K562 (cell line): ENCODE results near the gene CALU. TPM values are rescaled to one million over a fixed set of nuclear protein-coding genes. Genes with fewer than 3 reads are reported as not detected.

Experiments used
- DPF2 ChIP-seq: fragments of 450-650 bp; IDR thresholded peaks from 2 replicates; pipeline ENCODE4 v1.6.1; 2016
- E2F8 ChIP-seq: fragments of 450-650 bp; IDR thresholded peaks from 2 replicates; pipeline ENCODE4 v1.7.1; 2018; ENCODE audit warnings: mild to moderate bottlenecking, low read depth; ENCODE audit not compliant: partially characterized antibody
- GTF3C2 ChIP-seq: IDR thresholded peaks from 3 replicates; pipeline ENCODE4 v1.6.1; 2011; ENCODE audit warnings: borderline replicate concordance, mild to moderate bottlenecking, moderate library complexity; ENCODE audit not compliant: insufficient read length; ENCODE audit errors: extremely low read depth
- NFIC ChIP-seq: fragments of 450-650 bp; IDR thresholded peaks from 2 replicates; pipeline ENCODE4 v1.6.1; 2017; ENCODE audit warnings: mild to moderate bottlenecking, inconsistent platforms
- NR2C2 ChIP-seq, 2 experiments: fragments of 200-800 bp in 1 of 2; sonication (Bioruptor generic) in 1 of 2; sonication (generic) in 1 of 2; formaldehyde crosslinking in 1 of 2; IDR thresholded peaks; 2 replicates each; pipeline versions ENCODE4 v1.6.1 to v1.8.0; 2016 to 2022; ENCODE audit warnings: mild to moderate bottlenecking in 1 of 2, missing compliant biosample characterization in 1 of 2, missing genetic modification characterization in 1 of 2, missing genetic modification reagents in 1 of 2
- polyA plus RNA-seq, 8 experiments: library from polyadenylated mRNA; depleted of rRNA in 4 of 8; stranded (reverse) in 5 of 8; unstranded in 3 of 8; fragments of >200 nt; fragmentation: Nextera tagmentation in 2 of 8; fragmentation: Illumina TruSeq in 1 of 8; extraction: Ambion mirVana in 2 of 8; extraction: Trizol in 1 of 8; gene quantifications; 2 replicates each; pipeline versions ENCODE4 v1.2.1 to v1.2.3, GENCODE V29; 2011 to 2014; ENCODE audit warnings: inconsistent platforms in 1 of 8, missing spikeins in 1 of 8
- total RNA-seq, 7 experiments: library from RNA; depleted of rRNA in 6 of 7; stranded (reverse); fragments of >200 nt in 6 of 7; fragmentation: Illumina TruSeq in 2 of 7; extraction: Trizol in 2 of 7; gene quantifications; 2 replicates each; pipeline versions ENCODE4 v1.2.1 to v1.2.3, GENCODE V29; 2011 to 2021; ENCODE audit warnings: low replicate concordance in 1 of 7

Gene CALU
- total and polyA plus RNA-seq, 9 of the 15 experiments (the other 6 are each of a cell fraction or from before 2014, with no cell fraction given): 166 to 286 (median 215) TPM

GRCh38 chr7:128781126-128781525 is 42.0 kb downstream of the CALU start (continued):
- TF ChIP-seq GTF3C2 (no peak), E2F8 (no peak), DPF2 (no peak), NFIC (no peak), NR2C2 (CRISPR knock-in tag; IDR thresholded peaks at IDR 0.05) (no peak), NR2C2 (tag; IDR thresholded peaks at IDR 0.05) (no peak)
